Parietal lobe (tissue), 1 donor: ENCODE data around the gene GMCL2. TPM values are rescaled to one million over a fixed set of nuclear protein-coding genes. Genes with fewer than 3 reads are reported as not detected.

Experiments
- total RNA-seq: library from RNA; depleted of rRNA; stranded (reverse); fragments of >200 nt; gene quantifications from one replicate; pipeline ENCODE4 v1.2.3, GENCODE V29; 2014

Gene GMCL2
- not detected for total RNA-seq

GRCh38 chr5:178187014-178187413, at the start of gene GMCL2:
Gene GMCL2, minus strand, starts transcription at chr5:178187371. Its CDS starts 72 bp downstream, at chr5:178187299.

GRCh38 chr5:178232124-178232919, 45.2 kb upstream of the GMCL2 start, which contains the start of gene PHYKPL:
Gene PHYKPL, minus strand, starts transcription at chr5:178232802. Its CDS starts 252 bp downstream, at chr5:178232550.

GRCh38 chr5:178204182-178204934, 17.2 kb upstream of the GMCL2 start, which contains the start of gene HNRNPAB:
Gene HNRNPAB, plus strand, starts transcription at chr5:178204533. Its CDS starts 305 bp downstream, at chr5:178204838.

GRCh38 chr5:178153530-178154340, 33.4 kb downstream of the GMCL2 start, which contains the start of gene NHP2:
Gene NHP2, minus strand, starts transcription at chr5:178153885. Its CDS starts 68 bp downstream, at chr5:178153817.

Other genes with a start within 250 kb of the GMCL2 start
- gene PROP1, start 191.1 kb downstream of the GMCL2 start, total RNA-seq = not detected
- 9.7 TPM for gene N4BP3, start 73.8 kb downstream of the GMCL2 start, total RNA-seq
- gene RMND5B, start 56.4 kb downstream of the GMCL2 start, total RNA-seq = 31.6 TPM
- 96.4 TPM for gene NHP2, start 33.5 kb downstream of the GMCL2 start, total RNA-seq
- gene HNRNPAB, start 17.2 kb upstream of the GMCL2 start, total RNA-seq = 46.0 TPM
- 52.0 TPM for gene PHYKPL, start 45.4 kb upstream of the GMCL2 start, total RNA-seq